GM21737 (cell line): ENCODE results near the gene RETREG1.
"Not testable (repeated sequence)": the region's sequence is repeated elsewhere in the genome, so short reads cannot be mapped to it uniquely, and the experiment has no call there.

Source experiments
- ATAC-seq: cut with Tn5 transposase; IDR thresholded peaks from one replicate; pipeline ENCODE4 v1.9.1; 2021; ENCODE audit warnings: mild to moderate bottlenecking, moderate library complexity; ENCODE audit not compliant: unreplicated experiment

RETREG1 gene

GRCh38 chr5:16493261-16493660 lies 123.5 kb downstream of the RETREG1 start:
- ATAC-seq, result no peak

- ATAC-seq, result no peak
Measured at GRCh38 chr5:16492398-16493140, 124.2 kb downstream of the RETREG1 start.

GRCh38 chr5:16490911-16491310 lies 125.9 kb downstream of the RETREG1 start:
- no peak for ATAC-seq

GRCh38 chr5:16489322-16489791 lies 127.4 kb downstream of the RETREG1 start:
- ATAC-seq, result peak; percentile 57

- no peak for ATAC-seq
Measured at GRCh38 chr5:16487456-16487855, 129.3 kb downstream of the RETREG1 start.

GRCh38 chr5:16486711-16487111 lies 130.1 kb downstream of the RETREG1 start:
- ATAC-seq, result no peak

- ATAC-seq, result no peak
Measured at GRCh38 chr5:16485656-16486055, 131.1 kb downstream of the RETREG1 start.

GRCh38 chr5:16484081-16484480 lies 132.7 kb downstream of the RETREG1 start:
- no peak for ATAC-seq

GRCh38 chr5:16483361-16483760 lies 133.4 kb downstream of the RETREG1 start:
- no peak for ATAC-seq

GRCh38 chr5:16482891-16483290 lies 133.9 kb downstream of the RETREG1 start:
- ATAC-seq, result no peak

- no peak for ATAC-seq
Measured at GRCh38 chr5:16480821-16481538, 135.8 kb downstream of the RETREG1 start.

GRCh38 chr5:16480144-16480543 lies 136.7 kb downstream of the RETREG1 start:
- ATAC-seq, result no peak

GRCh38 chr5:16477541-16477940 lies 139.3 kb downstream of the RETREG1 start:
- ATAC-seq, result no peak

- ATAC-seq, result not testable (repeated sequence)
Measured at GRCh38 chr5:16476417-16476816, 140.4 kb downstream of the RETREG1 start.

GRCh38 chr5:16471387-16471786 lies 145.4 kb downstream of the RETREG1 start:
- ATAC-seq, result no peak

- ATAC-seq, result peak; percentile 64
Measured at GRCh38 chr5:16467363-16468219, 149.2 kb downstream of the RETREG1 start.

GRCh38 chr5:16465544-16466432 lies 151.0 kb downstream of the RETREG1 start, which contains the start of gene ZNF622:
Gene ZNF622, minus strand, starts transcription at chr5:16465800. Its CDS starts 135 bp downstream, at chr5:16465665.
- peak; percentile 86 for ATAC-seq

GRCh38 chr5:16464664-16465543 lies 151.9 kb downstream of the RETREG1 start:
- ATAC-seq, result no peak

- ATAC-seq, result no peak
Measured at GRCh38 chr5:16464231-16464630, 152.6 kb downstream of the RETREG1 start.
